Thyroid gland (tissue), 4 donors: ENCODE results near the gene SIN3B.

Experiments used
- POLR2A ChIP-seq, 2 donors: fragments of 450-650 bp; IDR thresholded peaks; one replicate each; pipeline ENCODE4 v1.6.1; 2017; ENCODE audit warnings: antibody characterized with exemption in 2 of 2, mild to moderate bottlenecking in 2 of 2, moderate library complexity in 1 of 2
- TF ChIP-seq, protein P1 (sequence below), 6 experiments: fragments of 200-600 bp in 3 of 6; fragments of 450-650 bp in 3 of 6; sonication (generic) in 3 of 6; IDR thresholded peaks; one replicate each; pipeline ENCODE4 v1.5.1; 2016 to 2019; ENCODE audit warnings: antibody characterized with exemption in 6 of 6, mild to moderate bottlenecking in 2 of 6, inconsistent platforms in 1 of 6, moderate library complexity in 1 of 6

DNA sequence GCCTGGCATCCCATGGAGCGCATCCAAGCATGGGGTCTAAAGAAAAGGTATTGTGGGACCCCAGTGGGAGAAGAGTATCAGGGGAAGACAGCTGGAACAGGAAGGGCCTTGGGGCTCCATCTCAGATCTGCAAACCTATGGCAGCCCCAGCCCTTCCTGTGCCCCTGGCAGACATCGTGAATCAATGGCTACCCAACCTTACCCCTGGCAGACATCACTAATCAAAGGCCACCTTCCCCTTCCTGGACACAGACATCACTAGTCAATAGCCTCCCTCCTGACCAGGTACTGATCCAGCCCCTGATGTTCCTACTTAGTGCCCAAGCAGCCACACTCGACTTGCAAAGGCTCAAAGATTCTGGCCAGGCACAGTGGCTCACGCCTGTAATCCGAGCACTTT, 75.4 kb downstream of the SIN3B start:
- TF ChIP-seq, protein P1, sequence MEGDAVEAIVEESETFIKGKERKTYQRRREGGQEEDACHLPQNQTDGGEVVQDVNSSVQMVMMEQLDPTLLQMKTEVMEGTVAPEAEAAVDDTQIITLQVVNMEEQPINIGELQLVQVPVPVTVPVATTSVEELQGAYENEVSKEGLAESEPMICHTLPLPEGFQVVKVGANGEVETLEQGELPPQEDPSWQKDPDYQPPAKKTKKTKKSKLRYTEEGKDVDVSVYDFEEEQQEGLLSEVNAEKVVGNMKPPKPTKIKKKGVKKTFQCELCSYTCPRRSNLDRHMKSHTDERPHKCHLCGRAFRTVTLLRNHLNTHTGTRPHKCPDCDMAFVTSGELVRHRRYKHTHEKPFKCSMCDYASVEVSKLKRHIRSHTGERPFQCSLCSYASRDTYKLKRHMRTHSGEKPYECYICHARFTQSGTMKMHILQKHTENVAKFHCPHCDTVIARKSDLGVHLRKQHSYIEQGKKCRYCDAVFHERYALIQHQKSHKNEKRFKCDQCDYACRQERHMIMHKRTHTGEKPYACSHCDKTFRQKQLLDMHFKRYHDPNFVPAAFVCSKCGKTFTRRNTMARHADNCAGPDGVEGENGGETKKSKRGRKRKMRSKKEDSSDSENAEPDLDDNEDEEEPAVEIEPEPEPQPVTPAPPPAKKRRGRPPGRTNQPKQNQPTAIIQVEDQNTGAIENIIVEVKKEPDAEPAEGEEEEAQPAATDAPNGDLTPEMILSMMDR (IDR thresholded peaks at IDR 0.05), result no peak
- no peak for TF ChIP-seq POLR2A (IDR thresholded peaks at IDR 0.05)
